Epidermal melanocyte (primary cell): ENCODE data around the gene ZBTB17.
"Not testable (repeated sequence)": the region's sequence is repeated elsewhere in the genome, so short reads cannot be mapped to it uniquely, and the experiment has no call there.

Experiments
- DNase-seq: peaks from one replicate; pipeline ENCODE4 v3.0.0; 2011; ENCODE audit warnings: low spot score; ENCODE audit not compliant: insufficient read length

The ZBTB17 gene

DNA sequence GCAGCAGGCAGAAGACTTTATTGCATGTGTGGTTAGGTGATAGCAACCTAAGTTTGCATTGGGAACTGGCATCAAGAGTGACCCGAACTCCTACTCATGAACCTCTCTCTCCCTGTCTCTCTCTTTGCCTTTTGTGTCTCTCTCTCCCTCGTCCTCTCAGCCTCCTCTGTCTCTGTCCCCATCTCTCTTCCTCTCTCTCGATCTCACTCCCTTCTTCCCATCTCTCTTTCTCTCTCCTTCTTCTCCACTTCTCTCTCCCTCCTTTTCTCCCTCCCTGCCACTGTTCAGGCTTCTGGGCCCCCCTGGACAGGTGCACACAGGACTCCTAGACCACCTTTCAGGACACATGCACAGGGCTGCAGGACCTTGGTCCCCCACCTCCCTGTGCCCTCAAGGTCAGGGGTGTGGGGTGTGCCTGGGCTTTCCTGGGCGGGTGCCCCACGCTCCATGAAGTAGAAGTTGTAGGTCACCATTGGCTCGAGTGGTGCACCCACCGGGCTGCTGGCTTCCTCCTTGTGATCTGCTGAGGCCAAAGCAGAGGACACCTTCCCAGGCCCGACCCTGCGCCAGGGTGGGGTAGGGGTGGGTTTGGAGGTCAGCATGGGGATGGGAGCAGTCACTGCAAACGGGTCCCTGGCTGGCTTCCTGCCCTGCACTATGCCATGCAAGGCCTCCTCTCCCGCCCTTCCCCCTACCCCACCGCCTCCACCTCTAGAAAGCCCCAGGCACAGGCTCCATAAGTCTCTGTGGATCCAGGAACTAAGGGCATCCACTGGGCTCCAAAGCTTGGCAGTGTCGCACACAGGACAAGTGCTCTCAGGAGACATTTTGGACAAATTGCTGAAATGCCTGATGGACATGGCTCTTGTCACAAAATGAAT lies 13.2 kb upstream of the ZBTB17 start:
- no peak for DNase-seq

DNA sequence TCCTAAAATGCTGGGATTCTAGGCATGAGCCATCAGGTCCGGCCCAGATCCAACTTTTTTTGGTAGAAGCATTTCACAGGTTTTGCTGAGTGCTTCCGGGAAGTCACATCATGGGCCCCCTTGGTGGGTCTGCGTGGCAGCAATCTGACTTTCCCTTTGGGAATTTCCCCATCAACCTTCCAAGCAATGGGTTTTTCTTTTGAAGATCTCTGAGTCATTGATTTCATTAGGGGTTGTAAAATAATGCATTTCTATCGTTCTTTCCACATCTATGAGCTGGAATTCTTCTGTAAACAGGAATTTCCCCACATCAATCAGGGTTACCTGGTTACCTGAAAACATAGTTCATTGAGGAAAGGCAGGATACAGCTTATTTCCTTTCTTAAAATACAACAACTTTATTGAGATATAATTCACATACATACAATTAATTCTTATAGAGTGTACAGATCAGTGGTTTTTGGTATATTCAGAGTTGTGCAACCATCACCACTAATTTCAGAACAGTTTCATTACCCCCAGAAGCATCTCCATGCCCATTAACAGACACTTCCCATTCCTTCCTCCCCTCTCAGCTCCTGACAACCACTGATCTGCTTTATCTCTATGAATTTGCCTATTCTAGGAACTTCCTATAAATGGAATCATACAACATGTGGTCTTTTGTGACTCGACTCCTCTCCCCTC lies 9.9 kb upstream of the ZBTB17 start:
- DNase-seq, result no peak

DNA sequence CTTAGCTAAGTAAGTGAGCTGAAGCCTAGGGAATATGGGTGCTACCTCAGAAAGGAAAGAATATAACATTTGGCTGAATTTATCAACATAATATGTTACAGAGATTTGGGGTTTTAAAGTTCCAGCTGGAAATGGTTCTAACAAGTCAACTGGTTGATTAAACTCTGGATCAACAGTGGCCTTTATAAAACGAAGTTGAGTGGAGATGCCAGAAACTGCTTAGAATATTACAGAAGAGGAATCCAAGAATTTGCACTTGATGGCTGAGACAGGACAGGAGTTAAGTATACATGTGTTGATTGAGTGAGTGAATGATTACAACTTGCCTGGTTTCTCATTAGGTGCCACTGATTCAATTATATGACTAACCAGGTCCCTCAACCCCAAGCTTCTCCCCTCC lies 7.4 kb upstream of the ZBTB17 start:
- DNase-seq, result no peak

DNA sequence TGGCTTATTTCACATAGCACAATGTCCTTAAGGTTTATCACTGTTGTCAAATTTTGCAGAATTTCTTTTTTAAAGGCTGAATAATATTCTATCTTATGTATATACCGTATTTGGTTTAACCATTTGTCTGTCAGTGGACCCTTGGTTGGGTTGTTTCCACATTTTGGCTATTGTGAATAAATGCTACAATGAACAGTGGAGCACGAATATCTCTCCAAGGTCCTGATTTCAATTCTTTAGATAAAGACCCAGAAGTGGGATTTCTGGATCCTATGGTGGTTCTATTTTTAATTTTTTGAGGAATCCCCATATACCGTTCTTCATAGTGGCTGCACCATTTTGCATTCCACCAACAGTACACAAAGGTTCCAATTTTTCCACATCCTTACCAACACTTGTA lies 5.8 kb upstream of the ZBTB17 start:
- no peak for DNase-seq

DNA sequence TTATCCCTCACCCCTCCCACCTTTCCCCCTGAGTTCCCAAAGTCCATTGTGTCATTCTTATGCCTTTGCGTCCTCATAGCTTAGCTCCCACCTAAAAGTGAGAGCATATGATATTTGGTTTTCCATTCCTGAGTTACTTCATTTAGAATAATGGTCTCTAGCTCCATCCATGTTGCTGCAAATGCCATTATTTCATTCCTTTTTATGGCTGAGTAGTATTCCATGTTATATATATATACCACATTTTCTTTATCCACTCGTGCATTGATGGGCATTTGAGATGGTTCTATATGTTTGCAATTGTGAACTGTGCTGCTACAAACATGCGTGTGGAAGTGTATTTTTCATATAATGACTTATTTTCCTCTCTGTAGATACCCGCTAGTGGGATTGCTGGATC lies 2.0 kb upstream of the ZBTB17 start:
- not testable (repeated sequence) for DNase-seq

DNA sequence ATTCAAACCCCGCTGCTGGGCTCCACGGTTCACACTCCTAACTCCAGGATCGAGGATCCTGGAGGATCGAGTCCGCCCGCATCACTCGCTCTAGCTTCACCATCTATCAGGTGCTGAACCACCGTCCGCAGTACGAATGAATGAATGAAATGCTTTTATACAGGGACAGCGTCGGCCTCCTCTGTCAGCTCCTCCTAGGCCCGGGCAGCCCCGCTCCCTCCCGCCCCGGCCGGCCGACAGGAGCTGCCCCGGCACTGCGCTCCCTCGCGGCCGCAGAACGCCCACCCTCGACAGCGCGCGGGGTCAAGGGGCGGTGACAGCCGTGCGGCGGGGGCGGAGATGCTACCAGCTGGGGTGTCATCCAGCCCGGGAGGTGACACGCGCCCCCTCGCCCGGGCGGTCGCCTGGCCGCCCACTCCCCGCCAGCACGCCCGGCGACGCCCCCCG lies 520 bp downstream of the ZBTB17 start:
- DNase-seq, result no peak

DNA sequence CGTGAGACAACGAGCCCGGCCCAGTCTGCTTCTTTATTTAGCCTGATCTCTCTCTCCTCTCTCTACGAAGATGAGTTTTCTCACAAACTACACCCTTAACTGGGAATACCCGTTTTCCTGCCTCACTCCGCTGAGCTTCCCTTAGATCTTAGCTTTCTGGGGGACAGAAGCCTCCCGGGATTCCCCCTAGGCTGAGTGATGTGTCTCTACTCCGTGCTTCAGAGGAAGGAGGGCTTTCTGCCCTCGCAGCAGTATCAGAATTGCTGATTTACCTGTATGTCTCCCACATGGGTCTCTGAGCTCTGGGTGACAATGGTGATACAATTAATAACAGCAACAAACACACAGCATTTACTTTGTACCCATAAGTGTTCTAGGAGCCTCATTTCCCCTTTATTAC lies 1.0 kb downstream of the ZBTB17 start:
- no peak for DNase-seq

DNA sequence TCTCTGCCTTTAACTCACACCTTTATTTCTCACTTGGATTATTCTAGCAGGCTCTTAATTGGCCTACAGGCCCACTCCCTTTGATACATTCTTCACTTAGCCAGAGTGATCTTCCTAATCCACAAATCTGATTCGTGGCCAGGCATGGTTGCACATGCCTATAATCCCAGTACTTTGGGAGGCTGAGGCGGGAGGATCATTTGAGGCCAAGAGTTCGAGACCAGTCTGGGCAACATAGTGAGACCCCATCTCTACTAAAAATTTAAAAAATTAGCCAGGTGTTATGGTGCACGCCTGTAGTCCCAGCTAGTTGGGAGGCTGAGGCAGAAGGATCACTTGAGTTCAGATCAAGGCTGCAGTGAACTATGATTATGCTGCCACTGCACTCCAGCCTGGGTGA lies 2.1 kb downstream of the ZBTB17 start:
- DNase-seq, result no peak

DNA sequence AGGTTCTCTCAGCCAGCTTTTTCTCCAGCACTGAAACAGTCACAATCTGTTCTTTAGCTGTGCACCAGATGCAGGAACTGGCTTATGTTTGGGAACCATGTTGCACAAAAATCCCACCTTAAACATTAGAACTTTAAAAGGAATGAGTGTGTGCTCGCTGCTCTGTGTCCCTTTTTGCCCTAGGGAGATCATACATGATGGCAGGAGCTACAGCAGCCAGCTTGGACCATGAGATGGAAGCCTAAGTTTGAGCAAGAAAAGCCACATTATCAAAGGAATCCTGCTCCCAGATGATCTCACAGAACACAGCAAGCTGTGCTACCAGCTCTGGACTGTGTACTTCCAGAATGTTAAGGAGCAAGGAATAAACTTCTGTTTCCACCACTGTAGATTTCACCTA lies 3.5 kb downstream of the ZBTB17 start:
- no peak for DNase-seq

DNA sequence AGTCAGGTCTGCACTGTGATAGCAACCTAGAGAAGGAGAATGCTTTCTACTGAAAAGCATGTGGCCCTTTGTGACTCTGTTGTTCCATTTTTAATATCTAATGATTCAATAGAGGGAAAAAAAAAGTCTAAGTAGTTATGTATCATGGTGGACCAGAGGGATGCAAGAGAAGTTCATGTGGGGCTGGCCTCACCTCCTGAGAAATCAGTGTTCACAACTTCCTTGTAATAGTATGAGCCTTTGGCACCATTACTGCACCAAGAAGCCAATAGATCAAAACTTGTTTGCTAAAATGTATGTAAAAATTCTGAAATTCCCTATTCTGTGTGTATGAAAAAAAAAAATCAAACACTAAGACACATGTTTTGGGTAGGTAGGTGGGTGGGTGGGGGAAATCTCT lies 5.0 kb downstream of the ZBTB17 start:
- DNase-seq, result no peak

DNA sequence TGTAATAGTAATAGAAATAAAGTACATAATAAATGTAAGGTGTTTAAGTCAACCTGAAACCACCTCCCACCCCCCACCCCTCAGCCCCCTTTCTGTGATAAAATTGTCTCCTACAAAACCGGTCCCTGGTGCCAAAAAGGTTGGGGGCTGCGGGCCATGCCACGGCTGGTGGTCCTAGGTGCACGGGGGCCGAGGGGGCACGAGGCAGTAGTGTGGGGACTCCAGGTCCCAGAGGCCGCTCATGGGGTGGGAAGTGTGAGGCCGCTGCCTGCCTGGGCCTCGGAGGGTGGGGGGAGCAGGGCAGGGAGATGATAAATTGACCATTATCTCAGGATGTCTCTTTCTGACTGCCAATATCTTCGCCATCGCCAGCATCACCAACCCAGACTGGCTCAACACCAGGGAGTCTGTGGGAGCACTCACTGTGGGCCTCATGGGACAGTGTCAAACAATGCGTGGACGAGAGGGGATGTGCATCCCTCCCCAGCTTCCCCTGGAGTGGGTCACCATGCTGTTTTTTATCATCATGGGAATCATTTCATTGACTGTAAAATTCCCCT lies 6.5 kb downstream of the ZBTB17 start:
- DNase-seq, result no peak

DNA sequence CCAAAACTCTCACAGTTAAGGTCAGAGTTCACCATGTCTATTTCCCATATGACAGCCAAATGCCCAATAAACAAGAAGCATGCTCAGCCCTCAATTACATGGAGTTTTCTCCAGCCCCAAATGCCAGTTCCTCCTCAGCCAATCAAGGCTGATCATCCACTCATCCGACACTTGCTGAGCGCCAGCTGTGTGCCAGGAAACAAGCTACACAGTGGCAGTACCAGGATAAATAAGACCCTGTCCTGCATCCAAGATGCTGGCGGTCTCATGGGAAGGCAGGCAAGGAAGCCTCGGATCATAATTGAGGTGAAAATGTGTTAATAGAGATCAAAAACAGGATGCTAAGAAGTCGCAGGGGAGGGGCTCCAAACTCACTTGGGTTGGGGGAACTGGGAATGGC lies 7.7 kb downstream of the ZBTB17 start:
- DNase-seq, result no peak

DNA sequence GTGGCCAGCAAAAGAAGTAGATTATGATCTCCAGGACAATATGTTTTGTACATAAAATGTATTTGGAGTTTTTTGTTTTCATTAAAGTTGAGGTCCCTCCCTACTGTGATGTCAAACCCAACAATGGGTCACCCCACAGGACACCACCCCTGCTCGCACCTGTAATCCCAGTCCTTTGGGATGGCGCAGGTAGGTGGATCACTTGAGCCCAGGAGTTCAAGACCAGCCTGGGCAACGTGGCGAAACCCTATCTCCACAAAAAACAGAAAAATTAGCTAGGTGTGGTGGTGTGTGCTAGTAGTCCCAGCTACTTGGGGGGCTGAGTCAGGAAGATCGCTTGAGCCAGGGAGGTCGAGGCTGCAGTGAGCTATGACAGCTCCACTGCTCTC lies 9.0 kb downstream of the ZBTB17 start:
- no peak for DNase-seq

DNA sequence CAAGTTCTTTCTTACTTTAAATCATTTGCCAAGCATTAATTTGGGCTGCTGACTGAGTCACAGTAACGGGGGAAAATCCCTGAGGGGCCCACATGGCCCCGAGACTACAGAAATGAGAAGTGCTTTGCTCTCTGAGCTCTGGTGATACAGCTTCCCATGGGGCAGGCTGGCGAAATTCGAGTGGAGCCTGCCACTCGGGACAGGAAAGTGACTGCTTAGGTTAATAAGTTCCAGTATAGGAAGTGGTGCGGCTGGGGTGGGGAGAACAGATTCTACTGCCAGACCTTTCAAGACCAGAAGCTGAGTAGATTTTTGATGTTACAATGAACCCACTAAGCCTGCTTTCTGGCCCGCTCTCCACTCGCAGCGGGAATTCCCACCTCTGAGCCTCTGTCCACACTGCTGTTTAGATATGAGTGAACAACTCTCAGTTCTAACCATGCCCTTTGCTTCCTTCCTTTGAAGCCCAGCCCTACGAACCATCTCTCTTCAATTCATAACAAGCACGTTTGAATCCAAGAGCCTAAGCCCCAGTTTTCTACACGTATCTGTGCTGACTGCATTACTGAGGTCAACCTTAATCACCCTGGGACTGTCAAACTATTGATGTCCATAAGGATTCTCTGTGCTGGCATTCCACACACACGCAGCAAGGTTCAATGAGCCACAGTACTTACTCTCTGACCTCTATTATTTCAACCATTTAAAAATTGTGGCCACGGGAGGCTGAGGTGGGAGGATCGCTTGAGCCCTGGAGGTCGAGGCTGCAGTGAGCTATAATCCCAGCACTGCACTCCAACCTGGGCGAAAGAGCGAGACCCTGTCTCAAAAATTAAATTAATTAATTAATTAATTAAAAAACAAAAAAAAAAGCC lies 9.6 kb downstream of the ZBTB17 start:
- no peak for DNase-seq

DNA sequence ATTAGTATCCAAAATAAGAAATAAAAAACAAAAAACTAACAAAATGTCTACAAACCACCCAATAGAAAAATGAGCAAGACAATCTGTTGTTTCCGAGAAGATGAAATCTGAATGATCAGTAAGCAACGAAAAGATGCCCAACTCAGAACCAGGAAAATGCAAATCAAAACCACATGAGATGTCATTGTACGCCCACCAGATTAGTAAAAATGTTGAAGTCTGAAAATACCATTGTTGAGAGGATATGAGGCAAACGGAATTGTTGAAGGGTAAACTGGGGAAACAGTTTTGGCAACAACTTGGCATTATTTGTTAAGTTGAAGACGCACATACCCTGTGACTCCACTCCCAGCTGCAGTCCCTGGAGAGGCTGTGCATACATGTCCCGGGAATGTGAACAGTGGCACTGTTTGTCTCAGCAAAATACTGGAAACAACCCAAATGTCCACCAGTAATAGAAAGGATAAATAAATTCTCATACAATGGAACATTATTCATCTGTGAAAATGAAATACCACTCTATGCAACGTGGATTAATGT lies 10.6 kb downstream of the ZBTB17 start:
- DNase-seq, result peak; percentile 69

DNA sequence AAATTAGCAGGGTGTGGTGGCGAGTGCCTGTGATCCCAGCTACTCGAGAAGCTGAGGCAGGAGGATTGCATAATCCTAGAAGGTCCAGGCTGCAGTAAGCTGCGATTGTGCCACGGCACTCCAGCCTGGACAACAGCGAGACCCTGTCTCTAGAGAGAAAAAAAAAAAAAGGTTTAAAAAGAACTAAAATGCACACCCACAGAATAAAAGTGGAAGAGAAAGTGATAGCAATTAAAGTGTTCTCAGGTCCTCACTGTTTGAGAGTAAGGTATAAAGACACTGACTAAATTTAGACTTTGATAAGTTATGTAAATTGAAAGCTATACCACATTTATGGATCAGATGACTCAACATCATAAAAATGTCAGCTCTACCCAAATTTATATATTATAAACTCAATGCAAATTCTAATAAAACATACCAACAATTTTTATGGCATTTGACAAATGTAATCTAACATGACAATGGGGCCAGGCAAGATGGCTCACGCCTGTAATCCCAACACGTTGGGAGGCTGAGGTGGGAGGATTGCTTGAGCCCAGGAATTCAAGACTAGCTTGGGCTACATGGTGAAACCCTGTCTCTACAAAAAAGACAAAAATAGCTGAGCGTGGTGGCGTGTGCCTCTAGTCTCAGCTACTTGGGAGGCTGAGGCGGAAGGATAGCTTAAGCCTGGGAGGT lies 11.8 kb downstream of the ZBTB17 start:
- DNase-seq, result no peak

DNA sequence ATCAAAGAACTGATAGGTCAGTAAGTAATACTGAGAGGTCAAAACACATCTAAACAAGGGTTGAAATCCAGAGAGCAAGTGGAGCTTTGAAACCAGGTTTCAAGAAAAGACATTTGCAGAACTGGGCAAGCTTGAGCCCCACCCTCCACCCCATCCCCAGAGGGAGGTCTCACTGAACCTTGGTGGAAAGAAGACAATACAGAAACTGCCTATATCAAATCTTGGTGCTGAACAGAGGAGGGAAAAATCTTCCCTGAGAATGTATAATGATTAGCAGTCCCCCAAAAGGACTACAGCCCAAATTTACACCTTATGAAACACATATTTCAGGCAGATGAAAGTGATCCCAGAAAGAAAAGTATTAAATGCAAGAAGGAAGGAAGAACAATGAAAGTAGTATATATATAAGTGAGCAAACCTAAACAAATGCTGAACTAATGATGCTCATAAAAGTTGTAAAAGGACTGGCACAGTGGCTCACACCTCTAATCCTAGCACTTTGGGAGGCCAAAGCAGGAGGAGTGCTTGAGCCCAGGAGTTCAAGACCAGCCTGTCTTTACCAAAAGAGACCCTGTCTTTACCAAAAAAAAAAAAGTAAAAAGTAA lies 12.4 kb downstream of the ZBTB17 start:
- DNase-seq, result no peak

DNA sequence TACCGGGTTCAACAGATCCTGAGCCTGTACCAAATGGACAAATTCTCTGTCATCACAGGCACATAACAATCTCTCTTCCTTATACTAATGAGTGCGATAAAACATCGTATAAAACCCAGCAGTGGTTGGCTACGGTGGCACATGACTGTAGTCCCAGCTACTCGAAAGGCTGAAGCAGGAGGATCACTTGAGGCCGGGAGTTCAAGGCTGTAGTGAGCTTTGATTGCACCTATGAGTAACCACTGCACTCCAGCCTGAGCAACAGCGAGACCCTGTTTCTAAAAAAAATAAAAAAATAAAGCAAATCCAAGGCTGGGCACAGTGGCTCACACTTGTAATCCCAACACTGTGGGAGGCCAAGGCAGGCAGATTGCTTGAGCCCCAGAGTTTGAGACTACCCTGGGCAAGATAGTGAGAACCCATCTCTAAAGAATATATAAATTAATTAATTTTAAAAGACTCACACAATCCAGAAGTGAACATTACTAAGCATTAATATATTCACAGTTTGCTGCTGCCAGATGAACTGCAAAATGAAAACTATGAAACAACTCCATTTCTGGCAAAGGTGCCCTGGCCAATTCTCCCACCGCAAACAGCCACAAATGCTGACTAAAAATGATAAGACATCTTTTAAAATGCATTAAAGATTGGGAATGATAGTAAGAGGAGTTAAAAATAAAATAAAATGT lies 13.1 kb downstream of the ZBTB17 start:
- no peak for DNase-seq

DNA sequence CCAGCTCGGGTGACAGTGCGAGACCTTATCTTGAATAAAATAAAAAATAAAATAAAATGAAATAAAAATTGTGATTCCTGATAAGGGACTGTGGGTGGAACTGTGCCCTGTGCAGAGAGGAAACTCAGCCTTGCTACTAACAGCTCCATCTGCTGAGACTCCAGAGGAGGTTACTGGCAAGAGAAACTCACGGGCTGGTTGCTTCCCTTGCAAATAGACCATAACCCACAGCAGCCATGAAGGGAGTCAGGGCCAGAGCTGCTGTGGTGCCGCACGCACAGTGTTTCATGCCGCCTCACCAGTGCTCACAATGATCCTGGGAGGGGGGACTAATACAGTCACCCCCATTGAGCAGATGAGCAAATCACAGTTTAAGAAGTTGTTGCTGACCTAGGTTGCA lies 13.7 kb downstream of the ZBTB17 start:
- no peak for DNase-seq

DNA sequence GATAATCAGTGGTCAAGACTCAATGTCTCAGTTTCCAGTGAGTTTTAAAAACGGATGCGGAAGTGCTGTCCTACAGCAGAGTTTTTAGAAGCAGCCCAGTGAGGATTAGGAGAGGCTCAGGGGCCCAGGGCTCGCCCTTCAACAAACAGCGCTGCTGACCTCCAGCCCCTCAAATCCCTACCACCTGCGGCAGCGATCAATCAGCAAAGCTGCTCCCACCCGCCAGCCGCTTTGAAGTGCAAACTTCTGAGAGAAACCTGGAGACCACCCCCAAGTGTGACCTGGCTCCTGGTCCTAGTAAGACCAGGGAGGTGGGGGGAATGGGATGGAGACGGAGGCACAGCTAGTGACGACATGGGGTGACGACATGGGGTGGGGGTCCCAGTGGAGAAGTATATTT lies 14.4 kb downstream of the ZBTB17 start:
- no peak for DNase-seq
